ENCODE results near the gene TOX3.

The TOX3 gene

GRCh38 chr16:52547004-52547833 lies at the start of gene TOX3:
Gene TOX3, minus strand, starts transcription at chr16:52547143. Its CDS starts 420 bp downstream, at chr16:52546723.
- peak; percentile 61 for DNase-seq

GRCh38 chr16:52592778-52593177 lies 45.8 kb upstream of the TOX3 start:
- no peak for DNase-seq

- DNase-seq = no peak
Measured at GRCh38 chr16:52591934-52592592, 45.1 kb upstream of the TOX3 start.

GRCh38 chr16:52591471-52591870 lies 44.5 kb upstream of the TOX3 start:
- DNase-seq = no peak

- DNase-seq = no peak
Measured at GRCh38 chr16:52586159-52586558, 39.2 kb upstream of the TOX3 start.

GRCh38 chr16:52584354-52585320 lies 37.7 kb upstream of the TOX3 start:
- no peak for DNase-seq

GRCh38 chr16:52581530-52581929 lies 34.6 kb upstream of the TOX3 start:
- no peak for DNase-seq

- DNase-seq = no peak
Measured at GRCh38 chr16:52580488-52580887, 33.5 kb upstream of the TOX3 start.

GRCh38 chr16:52578829-52579498 lies 32.0 kb upstream of the TOX3 start:
- DNase-seq = no peak

- DNase-seq = no peak
Measured at GRCh38 chr16:52578007-52578828, 31.3 kb upstream of the TOX3 start.

GRCh38 chr16:52577130-52577706 lies 30.3 kb upstream of the TOX3 start:
- no peak for DNase-seq

- DNase-seq = no peak
Measured at GRCh38 chr16:52573365-52574299, 26.7 kb upstream of the TOX3 start.

- peak; percentile 57 for DNase-seq
Measured at GRCh38 chr16:52572656-52573055, 25.7 kb upstream of the TOX3 start.

GRCh38 chr16:52570495-52571091 lies 23.6 kb upstream of the TOX3 start:
- no peak for DNase-seq

- DNase-seq = no peak
Measured at GRCh38 chr16:52569701-52570100, 22.8 kb upstream of the TOX3 start.

GRCh38 chr16:52568983-52569690 lies 22.2 kb upstream of the TOX3 start:
- DNase-seq = peak; percentile 32

- no peak for DNase-seq
Measured at GRCh38 chr16:52568495-52568894, 21.6 kb upstream of the TOX3 start.

GRCh38 chr16:52567193-52567592 lies 20.2 kb upstream of the TOX3 start:
- DNase-seq = no peak

Data from NCI-H2107 (cell line).